GM23338 (cell line): ENCODE measurements around the gene THADA.

Experiments used
- CREB1 ChIP-seq: fragments of 250-450 bp; sonication (Bioruptor Pico); IDR thresholded peaks from 2 replicates; pipeline ENCODE4 v1.5.0; 2020; ENCODE audit warnings: low read depth, mild to moderate bottlenecking, moderate library complexity
- CTCF ChIP-seq, 2 experiments: fragments of 200-600 bp in 1 of 2; sonication (generic) in 1 of 2; conservative IDR thresholded peaks; 2 replicates each; pipeline versions ENCODE4 v1.5.1 to v1.6.1; 2016 to 2017; ENCODE audit warnings: antibody characterized with exemption in 2 of 2, low read depth in 2 of 2, mild to moderate bottlenecking in 2 of 2, moderate library complexity in 1 of 2
- ETS1 ChIP-seq: IDR thresholded peaks from 2 replicates; pipeline ENCODE4 v1.6.1; 2016; ENCODE audit warnings: antibody characterized with exemption
- EZH2 ChIP-seq: fragments of 200-600 bp; sonication (generic); IDR thresholded peaks from one replicate; pipeline ENCODE4 v1.8.0; 2017; ENCODE audit warnings: antibody characterized with exemption, mild to moderate bottlenecking, low read depth; ENCODE audit not compliant: unreplicated experiment
- EZH2phosphoT487 ChIP-seq: fragments of 200-600 bp; sonication (generic); IDR thresholded peaks from one replicate; pipeline ENCODE4 v1.8.1; 2018; ENCODE audit warnings: antibody characterized with exemption; ENCODE audit not compliant: unreplicated experiment
- JUNB ChIP-seq: IDR thresholded peaks from one replicate; pipeline ENCODE4 v1.6.1; 2016; ENCODE audit warnings: antibody characterized with exemption; ENCODE audit not compliant: unreplicated experiment
- POLR2AphosphoS5 ChIP-seq: IDR thresholded peaks from 2 replicates; pipeline ENCODE4 v1.6.1; 2016; ENCODE audit warnings: antibody characterized with exemption, low read depth
- REST ChIP-seq: IDR thresholded peaks from one replicate; pipeline ENCODE4 v1.6.1; 2018; ENCODE audit warnings: antibody characterized with exemption; ENCODE audit not compliant: unreplicated experiment
- STAT1 ChIP-seq: IDR thresholded peaks from one replicate; pipeline ENCODE4 v1.6.1; 2016; ENCODE audit warnings: antibody characterized with exemption; ENCODE audit not compliant: unreplicated experiment
- ZNF114 ChIP-seq: fragments of 250-450 bp; sonication (Bioruptor Pico); IDR thresholded peaks from 2 replicates; pipeline ENCODE4 v1.5.0; 2020; ENCODE audit warnings: mild to moderate bottlenecking, moderate library complexity
- ZNF462 ChIP-seq: fragments of 250-450 bp; sonication (Bioruptor Pico); IDR thresholded peaks from 2 replicates; pipeline ENCODE4 v1.5.0; 2020; ENCODE audit warnings: mild to moderate bottlenecking, moderate library complexity

- TF ChIP-seq EZH2 (no peak), CTCF (conservative IDR thresholded peaks at IDR 0.05; ENCODE audit: low read depth in 2 of 2) (no peak), EZH2phosphoT487 (no peak), CREB1 (no peak), ZNF462 (CRISPR knock-in tag) (no peak), POLR2AphosphoS5 (no peak), ETS1 (no peak), STAT1 (no peak), REST (no peak), JUNB (no peak), ZNF114 (CRISPR knock-in tag) (no peak)
Measured at GRCh38 chr2:43212216-43212835, 383.5 kb downstream of the THADA start.
